Smooth muscle cell (in vitro differentiated cells): ENCODE data around the gene KCNA2. TPM values are rescaled to one million over a fixed set of nuclear protein-coding genes. Genes with fewer than 3 reads are reported as not detected.

Source experiments
- DNase-seq: peaks from one replicate; lab custom pipeline; 2025; ENCODE audit not compliant: unreplicated experiment; lab: John Stamatoyannopoulos, UW
- H2AFZ ChIP-seq: fragments of 200-600 bp; sonication (generic); 2 replicates; pipeline ENCODE4 v1.6.0; 2016; ENCODE audit warnings: antibody characterized with exemption, low read depth, mild to moderate bottlenecking
- H3F3A ChIP-seq: fragments of 200-600 bp; sonication (generic); 2 replicates; pipeline ENCODE4 v1.6.0; 2017; ENCODE audit warnings: antibody characterized with exemption, low read depth
- H3K27ac ChIP-seq: fragments of 200-600 bp; sonication (generic); 2 replicates; pipeline ENCODE4 v1.5.1; 2016; ENCODE audit warnings: low read depth, mild to moderate bottlenecking
- H3K27me3 ChIP-seq: fragments of 200-600 bp; sonication (generic); 2 replicates; pipeline ENCODE4 v1.6.1; 2016; ENCODE audit warnings: low read depth, mild to moderate bottlenecking
- H3K36me3 ChIP-seq: fragments of 200-600 bp; sonication (generic); 2 replicates; pipeline ENCODE4 v1.5.1; 2016; ENCODE audit warnings: low read depth
- H3K4me1 ChIP-seq: fragments of 200-600 bp; sonication (generic); 2 replicates; pipeline ENCODE4 v1.5.1; 2016; ENCODE audit warnings: low read depth
- H3K4me2 ChIP-seq: fragments of 200-600 bp; sonication (generic); 2 replicates; pipeline ENCODE4 v1.6.0; 2016; ENCODE audit warnings: mild to moderate bottlenecking
- H3K4me3 ChIP-seq: fragments of 200-600 bp; sonication (generic); 2 replicates; pipeline ENCODE4 v1.5.1; 2016; ENCODE audit warnings: mild to moderate bottlenecking
- H3K79me2 ChIP-seq: fragments of 200-600 bp; sonication (generic); 2 replicates; pipeline ENCODE4 v1.6.0; 2016; ENCODE audit warnings: low read depth, mild to moderate bottlenecking
- H3K9ac ChIP-seq: fragments of 200-600 bp; sonication (generic); 2 replicates; pipeline ENCODE4 v1.6.0; 2016; ENCODE audit warnings: low read depth
- H3K9me3 ChIP-seq: fragments of 200-600 bp; sonication (generic); replicated peaks from 2 replicates; pipeline ENCODE4 v1.5.1; 2016; ENCODE audit warnings: low read depth
- H4K20me1 ChIP-seq: fragments of 200-600 bp; sonication (generic); 2 replicates; pipeline ENCODE4 v1.6.0; 2016; ENCODE audit warnings: low read depth
- WGBS: methylation state at CpG from one replicate; pipeline ENCODE4 v1.1.7; 2016; ENCODE audit warnings: low lambda C conversion rate; 5-methylcytosine and 5-hydroxymethylcytosine counted together
- polyA plus RNA-seq: library from polyadenylated mRNA; unstranded; fragments of >200 nt; fragmentation: Nextera tagmentation; extraction: Ambion mirVana; gene quantifications from 2 replicates; pipeline ENCODE4 v1.2.1, GENCODE V29; 2016
- total RNA-seq: library from RNA; depleted of rRNA; stranded (reverse); fragments of >200 nt; gene quantifications from 2 replicates; pipeline ENCODE4 v1.2.3, GENCODE V29; 2014
- TF ChIP-seq, protein P1 (sequence below): fragments of 200-600 bp; sonication (generic); IDR thresholded peaks from 2 replicates; pipeline ENCODE4 v1.5.1; 2017; ENCODE audit warnings: borderline replicate concordance, mild to moderate bottlenecking, antibody characterized with exemption; ENCODE audit not compliant: insufficient read depth, poor library complexity, severe bottlenecking

KCNA2 gene
- total and polyA plus RNA-seq, 2 experiments from 2014 or later: 0.16 to 0.81 TPM

DNA sequence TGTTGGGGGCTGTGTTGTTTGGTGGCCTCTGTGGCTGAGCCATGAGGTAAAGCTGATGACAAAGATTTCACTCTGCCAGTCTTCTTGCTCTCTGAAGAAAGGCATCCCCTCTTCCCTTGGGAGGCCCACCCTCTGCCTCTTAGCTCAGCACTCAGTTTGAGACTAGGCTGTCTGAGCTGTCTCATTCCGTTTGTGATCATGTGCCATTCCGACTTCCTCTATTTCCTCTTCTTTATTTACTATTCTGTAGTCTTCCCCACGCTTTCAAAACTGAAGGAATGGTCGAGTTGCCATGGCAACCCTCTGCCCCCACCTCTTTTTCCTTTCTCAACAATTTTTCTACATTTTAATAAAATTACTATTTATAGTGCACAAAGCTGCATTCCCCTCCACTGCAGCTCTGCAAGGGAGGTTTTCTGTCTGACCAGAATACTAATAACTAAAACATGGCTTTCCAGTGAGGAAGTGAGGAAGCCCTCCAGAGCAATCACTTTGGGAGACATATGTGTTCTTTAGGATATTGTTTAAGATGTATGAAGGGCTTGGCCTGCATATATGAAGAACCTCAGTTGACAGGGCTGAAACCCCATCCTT is 37.8 kb upstream of the KCNA2 start:
- 22% methylated on average over 4 of the region's 4 CpGs for WGBS

DNA sequence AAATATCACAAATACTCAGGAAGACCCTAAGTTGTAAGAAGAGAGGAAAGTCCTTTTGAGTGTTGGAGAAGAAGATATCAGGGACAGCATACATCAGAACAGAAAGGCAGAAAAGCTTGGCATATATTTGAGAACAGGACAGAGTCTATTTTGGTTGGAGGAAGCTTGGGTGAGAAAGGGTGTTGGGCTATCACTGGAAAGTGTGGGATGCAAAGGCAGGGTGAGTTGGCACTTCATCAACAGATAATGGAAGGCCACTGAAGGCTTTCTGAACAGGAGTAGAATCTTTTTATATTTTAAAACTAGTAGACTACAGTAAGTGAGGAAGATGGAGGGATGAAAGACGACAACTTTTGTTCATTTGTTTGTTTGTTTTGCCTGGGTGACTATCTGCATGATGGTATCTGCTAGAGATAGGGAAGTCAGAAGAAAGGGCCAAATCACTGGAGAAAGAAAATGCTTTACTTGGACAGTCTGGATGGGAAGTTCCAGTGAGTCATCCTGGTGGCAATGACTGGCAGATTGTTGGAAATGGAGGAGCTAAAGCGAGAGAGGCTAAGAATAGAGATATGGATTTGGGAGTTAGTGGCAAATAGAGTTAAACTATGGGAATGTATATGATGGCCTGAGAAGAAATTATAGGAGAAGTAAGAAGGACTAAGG is 33.7 kb upstream of the KCNA2 start:
- H3K27ac ChIP-seq: peak overlapping the region; percentile 79
- H3K4me3 ChIP-seq: no peak overlapping the region
- no peak for DNase-seq
- no peaks in the 10 kb centered on the region for H3K79me2 ChIP-seq
- no peaks in the 10 kb centered on the region for H3K9me3 ChIP-seq
- no peak overlapping the region for H2AFZ ChIP-seq
- no peaks in the 10 kb centered on the region for H3K27me3 ChIP-seq
- H3K9ac ChIP-seq: peak overlapping the region; percentile 42
- peaks cover 4% of the 10 kb centered on the region for H3K4me1 ChIP-seq
- WGBS: 13% methylated on average over 2 of the region's 2 CpGs
- peak overlapping the region; percentile 44 for H3K4me2 ChIP-seq
- H3K36me3 ChIP-seq: no peaks in the 10 kb centered on the region
- H3F3A ChIP-seq: no peaks in the 10 kb centered on the region
- TF ChIP-seq, protein P1, sequence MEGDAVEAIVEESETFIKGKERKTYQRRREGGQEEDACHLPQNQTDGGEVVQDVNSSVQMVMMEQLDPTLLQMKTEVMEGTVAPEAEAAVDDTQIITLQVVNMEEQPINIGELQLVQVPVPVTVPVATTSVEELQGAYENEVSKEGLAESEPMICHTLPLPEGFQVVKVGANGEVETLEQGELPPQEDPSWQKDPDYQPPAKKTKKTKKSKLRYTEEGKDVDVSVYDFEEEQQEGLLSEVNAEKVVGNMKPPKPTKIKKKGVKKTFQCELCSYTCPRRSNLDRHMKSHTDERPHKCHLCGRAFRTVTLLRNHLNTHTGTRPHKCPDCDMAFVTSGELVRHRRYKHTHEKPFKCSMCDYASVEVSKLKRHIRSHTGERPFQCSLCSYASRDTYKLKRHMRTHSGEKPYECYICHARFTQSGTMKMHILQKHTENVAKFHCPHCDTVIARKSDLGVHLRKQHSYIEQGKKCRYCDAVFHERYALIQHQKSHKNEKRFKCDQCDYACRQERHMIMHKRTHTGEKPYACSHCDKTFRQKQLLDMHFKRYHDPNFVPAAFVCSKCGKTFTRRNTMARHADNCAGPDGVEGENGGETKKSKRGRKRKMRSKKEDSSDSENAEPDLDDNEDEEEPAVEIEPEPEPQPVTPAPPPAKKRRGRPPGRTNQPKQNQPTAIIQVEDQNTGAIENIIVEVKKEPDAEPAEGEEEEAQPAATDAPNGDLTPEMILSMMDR: no peak
- no peaks in the 10 kb centered on the region for H4K20me1 ChIP-seq

More for the DNA sequence above, 37.8 kb upstream of the KCNA2 start:
- Histone ChIP-seq H3K9me3 (no peaks in the 10 kb centered on the region), H3K79me2 (no peaks in the 10 kb centered on the region), H3K4me2 (peak overlapping the region; percentile 52), H3K9ac (no peak overlapping the region), H4K20me1 (no peaks in the 10 kb centered on the region), H3K27me3 (no peaks in the 10 kb centered on the region), H3K4me1 (peaks cover 28% of the 10 kb centered on the region), H3K36me3 (no peaks in the 10 kb centered on the region), H2AFZ (peak overlapping the region; percentile 49), H3K4me3 (no peak overlapping the region), H3F3A (peaks cover 15% of the 10 kb centered on the region), H3K27ac (peak overlapping the region; percentile 81)
- no peak for DNase-seq
- TF ChIP-seq, protein P1: no peak

DNA sequence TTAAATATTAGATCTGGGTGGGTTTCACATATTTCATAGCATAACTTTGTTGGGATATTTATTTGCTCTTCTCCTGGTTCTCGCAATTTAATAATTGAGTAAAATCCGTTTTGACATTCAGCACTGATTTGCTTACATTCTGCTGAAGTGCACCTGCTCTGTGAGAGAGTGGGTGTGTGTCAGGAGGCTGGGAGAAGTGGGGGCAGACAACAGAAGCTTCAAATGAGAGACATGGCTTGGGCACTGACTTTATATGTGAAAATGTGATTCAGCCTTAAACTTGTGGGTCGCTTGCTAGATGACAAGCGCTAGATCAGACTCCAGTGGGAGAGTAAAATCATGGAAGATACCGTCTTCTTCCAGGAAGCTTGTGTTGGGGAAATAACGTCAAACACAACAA is 32.4 kb upstream of the KCNA2 start:
- no peaks in the 10 kb centered on the region for H3F3A ChIP-seq
- H3K27me3 ChIP-seq: no peaks in the 10 kb centered on the region
- no peak overlapping the region for H3K4me3 ChIP-seq
- H3K36me3 ChIP-seq: no peaks in the 10 kb centered on the region
- no peaks in the 10 kb centered on the region for H4K20me1 ChIP-seq
- H3K27ac ChIP-seq: no peak overlapping the region
- H3K79me2 ChIP-seq: no peaks in the 10 kb centered on the region
- H2AFZ ChIP-seq: no peak overlapping the region
- H3K4me2 ChIP-seq: no peak overlapping the region
- no peak overlapping the region for H3K9ac ChIP-seq
- H3K9me3 ChIP-seq: no peaks in the 10 kb centered on the region
- TF ChIP-seq, protein P1: no peak
- no peak for DNase-seq
- WGBS: 89% methylated on average over 6 of the region's 6 CpGs
- no peaks in the 10 kb centered on the region for H3K4me1 ChIP-seq

DNA sequence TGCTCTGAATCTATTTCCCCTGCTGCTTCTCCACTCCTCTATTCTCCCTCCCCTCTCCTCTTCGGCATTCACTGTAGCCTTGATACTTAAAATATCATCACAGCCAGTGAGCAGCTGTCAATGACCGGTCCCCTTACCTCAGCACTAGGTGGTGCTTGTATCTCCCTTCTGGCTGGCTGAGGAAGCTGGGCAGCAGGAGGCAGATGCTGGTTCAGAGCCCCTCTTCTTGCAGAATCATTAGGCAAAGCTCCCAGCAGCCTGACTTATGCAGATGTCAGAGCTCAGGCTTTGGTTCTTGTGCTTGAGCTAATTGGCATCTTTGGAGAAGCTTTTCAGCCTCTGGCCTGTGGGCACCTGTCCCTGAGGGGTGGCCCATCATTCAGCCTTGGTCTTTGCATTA is 31.9 kb upstream of the KCNA2 start:
- no peaks in the 10 kb centered on the region for H3K36me3 ChIP-seq
- 84% methylated on average over 2 of the region's 2 CpGs for WGBS
- no peak overlapping the region for H3K27ac ChIP-seq
- H3K4me3 ChIP-seq: no peak overlapping the region
- no peak overlapping the region for H3K4me2 ChIP-seq
- H4K20me1 ChIP-seq: no peaks in the 10 kb centered on the region
- TF ChIP-seq, protein P1: no peak
- no peak overlapping the region for H3K9ac ChIP-seq
- H3K9me3 ChIP-seq: no peaks in the 10 kb centered on the region
- no peaks in the 10 kb centered on the region for H3K79me2 ChIP-seq
- no peaks in the 10 kb centered on the region for H3K4me1 ChIP-seq
- DNase-seq: no peak
- H3F3A ChIP-seq: no peaks in the 10 kb centered on the region
- no peak overlapping the region for H2AFZ ChIP-seq
- no peaks in the 10 kb centered on the region for H3K27me3 ChIP-seq
